ENCODE measurements around the gene TCF25. TPM values are rescaled to one million over a fixed set of nuclear protein-coding genes. Genes with fewer than 3 reads are reported as not detected.
"Not testable (repeated sequence)": the region's sequence is repeated elsewhere in the genome, so short reads cannot be mapped to it uniquely, and the experiment has no call there.

TCF25 gene
- total RNA-seq, 1 donor from 2014 or later: 201 TPM

- not testable (repeated sequence) for H3K27ac Mint-ChIP-seq; DNase-seq (ENCODE audit: low spot score); H3K9me3 Mint-ChIP-seq; H3K27me3 Mint-ChIP-seq (ENCODE audit: insufficient read depth); H3K4me3 Mint-ChIP-seq; H3K36me3 Mint-ChIP-seq (ENCODE audit: low read depth)
- intact Hi-C loops (cut with micrococcal nuclease): loop anchor here (2.0 kb wide), 1 partner anchor 74 kb away; no protein-coding TSS in a partner anchor
- H3K4me1 Mint-ChIP-seq (ENCODE audit: low read depth): peaks cover 10% of the 10 kb centered on the region
These were observed 36.9 kb upstream of the TCF25 start for GRCh38 chr16:89836484-89836883.

GRCh38 chr16:89837014-89837546 is 36.3 kb upstream of the TCF25 start:
- no peak overlapping the region for H3K27ac Mint-ChIP-seq
- no peaks in the 10 kb centered on the region for H3K27me3 Mint-ChIP-seq (ENCODE audit: insufficient read depth)
- peaks cover 4% of the 10 kb centered on the region for H3K9me3 Mint-ChIP-seq
- intact Hi-C loops (cut with micrococcal nuclease): loop anchor here (2.0 kb wide), 1 partner anchor 74 kb away; no protein-coding TSS in a partner anchor
- no peaks in the 10 kb centered on the region for H3K36me3 Mint-ChIP-seq (ENCODE audit: low read depth)
- no peak overlapping the region for H3K4me3 Mint-ChIP-seq
- peaks cover 10% of the 10 kb centered on the region for H3K4me1 Mint-ChIP-seq (ENCODE audit: low read depth)
- no peak for DNase-seq (ENCODE audit: low spot score)

- Mint-ChIP-seq H3K9me3 (no peaks in the 10 kb centered on the region), H3K4me3 (no peak overlapping the region), H3K27me3 (ENCODE audit: insufficient read depth) (peaks cover 3% of the 10 kb centered on the region), H3K4me1 (ENCODE audit: low read depth) (peaks cover 10% of the 10 kb centered on the region), H3K27ac (peak overlapping the region; percentile 58), H3K36me3 (ENCODE audit: low read depth) (no peaks in the 10 kb centered on the region)
- DNase-seq (ENCODE audit: low spot score): peak; percentile 27
- intact Hi-C loops (cut with micrococcal nuclease): no loop called here
These were observed 32.1 kb upstream of the TCF25 start for GRCh38 chr16:89841275-89841674.

GRCh38 chr16:89842471-89843408 is 30.7 kb upstream of the TCF25 start:
- H3K4me3 Mint-ChIP-seq: no peak overlapping the region
- H3K27me3 Mint-ChIP-seq (ENCODE audit: insufficient read depth): peaks cover 3% of the 10 kb centered on the region
- H3K36me3 Mint-ChIP-seq (ENCODE audit: low read depth): no peaks in the 10 kb centered on the region
- no peak overlapping the region for H3K27ac Mint-ChIP-seq
- H3K9me3 Mint-ChIP-seq: no peaks in the 10 kb centered on the region
- DNase-seq (ENCODE audit: low spot score): no peak
- intact Hi-C loops (cut with micrococcal nuclease): no loop called here
- H3K4me1 Mint-ChIP-seq (ENCODE audit: low read depth): peaks cover 3% of the 10 kb centered on the region

- H3K27me3 Mint-ChIP-seq (ENCODE audit: insufficient read depth): peaks cover 3% of the 10 kb centered on the region
- H3K4me3 Mint-ChIP-seq: no peak overlapping the region
- no peaks in the 10 kb centered on the region for H3K9me3 Mint-ChIP-seq
- H3K4me1 Mint-ChIP-seq (ENCODE audit: low read depth): peaks cover 1% of the 10 kb centered on the region
- no peak for DNase-seq (ENCODE audit: low spot score)
- intact Hi-C loops (cut with micrococcal nuclease): no loop called here
- no peaks in the 10 kb centered on the region for H3K36me3 Mint-ChIP-seq (ENCODE audit: low read depth)
- H3K27ac Mint-ChIP-seq: no peak overlapping the region
These were observed 29.7 kb upstream of the TCF25 start for GRCh38 chr16:89843409-89844350.

- H3K4me1 Mint-ChIP-seq (ENCODE audit: low read depth): no peaks in the 10 kb centered on the region
- H3K27ac Mint-ChIP-seq: no peak overlapping the region
- no peaks in the 10 kb centered on the region for H3K36me3 Mint-ChIP-seq (ENCODE audit: low read depth)
- peaks cover 3% of the 10 kb centered on the region for H3K27me3 Mint-ChIP-seq (ENCODE audit: insufficient read depth)
- no peak overlapping the region for H3K4me3 Mint-ChIP-seq
- intact Hi-C loops (cut with micrococcal nuclease): no loop called here
- H3K9me3 Mint-ChIP-seq: no peaks in the 10 kb centered on the region
- no peak for DNase-seq (ENCODE audit: low spot score)
These were observed 28.6 kb upstream of the TCF25 start for GRCh38 chr16:89844739-89845339.

- no peak overlapping the region for H3K4me3 Mint-ChIP-seq
- no peaks in the 10 kb centered on the region for H3K36me3 Mint-ChIP-seq (ENCODE audit: low read depth)
- H3K27ac Mint-ChIP-seq: no peak overlapping the region
- no peak for DNase-seq (ENCODE audit: low spot score)
- peaks cover 3% of the 10 kb centered on the region for H3K27me3 Mint-ChIP-seq (ENCODE audit: insufficient read depth)
- no peaks in the 10 kb centered on the region for H3K4me1 Mint-ChIP-seq (ENCODE audit: low read depth)
- no peaks in the 10 kb centered on the region for H3K9me3 Mint-ChIP-seq
- intact Hi-C loops (cut with micrococcal nuclease): no loop called here
These were observed 28.0 kb upstream of the TCF25 start for GRCh38 chr16:89845417-89845816.

- no peaks in the 10 kb centered on the region for H3K36me3 Mint-ChIP-seq (ENCODE audit: low read depth)
- peaks cover 4% of the 10 kb centered on the region for H3K27me3 Mint-ChIP-seq (ENCODE audit: insufficient read depth)
- no peak overlapping the region for H3K27ac Mint-ChIP-seq
- H3K9me3 Mint-ChIP-seq: no peaks in the 10 kb centered on the region
- no peak for DNase-seq (ENCODE audit: low spot score)
- H3K4me3 Mint-ChIP-seq: no peak overlapping the region
- intact Hi-C loops (cut with micrococcal nuclease): no loop called here
- no peaks in the 10 kb centered on the region for H3K4me1 Mint-ChIP-seq (ENCODE audit: low read depth)
These were observed 26.1 kb upstream of the TCF25 start for GRCh38 chr16:89847051-89847939.

- intact Hi-C loops (cut with micrococcal nuclease): no loop called here
- no peak for DNase-seq (ENCODE audit: low spot score)
- H3K27ac Mint-ChIP-seq: no peak overlapping the region
- no peaks in the 10 kb centered on the region for H3K36me3 Mint-ChIP-seq (ENCODE audit: low read depth)
- H3K27me3 Mint-ChIP-seq (ENCODE audit: insufficient read depth): peaks cover 4% of the 10 kb centered on the region
- no peaks in the 10 kb centered on the region for H3K9me3 Mint-ChIP-seq
- H3K4me1 Mint-ChIP-seq (ENCODE audit: low read depth): no peaks in the 10 kb centered on the region
- H3K4me3 Mint-ChIP-seq: no peak overlapping the region
These were observed 25.5 kb upstream of the TCF25 start for GRCh38 chr16:89847940-89848297.

- intact Hi-C loops (cut with micrococcal nuclease): no loop called here
- Mint-ChIP-seq H3K27ac (no peak overlapping the region), H3K4me1 (ENCODE audit: low read depth) (no peaks in the 10 kb centered on the region), H3K36me3 (ENCODE audit: low read depth) (no peaks in the 10 kb centered on the region), H3K9me3 (no peaks in the 10 kb centered on the region), H3K27me3 (ENCODE audit: insufficient read depth) (peaks cover 6% of the 10 kb centered on the region), H3K4me3 (no peak overlapping the region)
- DNase-seq (ENCODE audit: low spot score): no peak
These were observed 24.4 kb upstream of the TCF25 start for GRCh38 chr16:89848974-89849373.

GRCh38 chr16:89853306-89853993 is 19.9 kb upstream of the TCF25 start:
- DNase-seq (ENCODE audit: low spot score): no peak
- Mint-ChIP-seq H3K36me3 (ENCODE audit: low read depth) (no peaks in the 10 kb centered on the region), H3K27ac (no peak overlapping the region), H3K27me3 (ENCODE audit: insufficient read depth) (peaks cover 3% of the 10 kb centered on the region), H3K9me3 (no peaks in the 10 kb centered on the region), H3K4me1 (ENCODE audit: low read depth) (no peaks in the 10 kb centered on the region), H3K4me3 (no peak overlapping the region)
- intact Hi-C loops (cut with micrococcal nuclease): no loop called here
